ENCODE measurements around the gene EFNA5. TPM values are rescaled to one million over a fixed set of nuclear protein-coding genes. Genes with fewer than 3 reads are reported as not detected.
A peak's percentile ranks its signal among the peaks of the same experiment; 100 is the strongest.

Gene EFNA5
- total RNA-seq, 4 donors from 2014 or later, result 16.6 to 35.3 (median 19.3) TPM

DNA sequence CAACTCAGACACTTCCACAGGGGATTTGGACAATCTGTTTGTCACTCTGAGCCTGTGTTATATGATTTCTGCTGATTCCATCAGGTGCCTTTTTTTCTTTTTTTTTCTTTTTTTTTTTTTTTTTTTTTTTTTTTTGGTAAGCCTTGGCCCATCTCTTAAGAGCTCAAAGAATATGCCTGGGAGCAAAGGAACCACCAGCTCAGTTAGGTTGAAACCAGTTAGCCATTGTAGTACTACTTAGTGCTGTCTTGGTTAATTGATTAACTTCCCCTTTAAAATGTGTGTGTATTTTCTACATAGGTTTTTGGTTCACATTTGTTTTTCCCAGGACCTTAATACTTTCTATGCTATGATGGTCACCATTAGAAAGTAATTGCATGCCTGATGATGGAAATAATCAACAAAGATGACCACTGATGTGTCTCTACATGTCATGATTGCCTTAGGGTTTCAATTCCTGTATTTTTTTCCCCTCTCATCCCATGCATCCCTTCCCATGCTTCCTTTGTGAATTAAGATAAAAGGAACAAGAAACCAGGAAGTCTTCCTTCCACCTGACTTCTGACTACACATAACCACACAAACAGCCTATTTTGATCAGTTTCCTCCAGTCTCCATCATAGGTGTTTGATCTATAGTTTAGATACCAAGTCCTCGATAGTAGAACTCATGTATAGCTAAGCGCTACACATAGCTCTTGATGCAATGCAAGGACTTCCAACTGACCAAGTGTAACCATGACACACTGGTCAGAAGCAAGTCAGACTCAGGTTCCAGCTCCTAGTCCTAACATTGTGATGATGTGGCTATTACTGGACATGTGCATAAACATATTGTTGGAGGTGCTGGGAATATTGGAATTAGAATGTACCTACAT lies 306.1 kb downstream of the EFNA5 start:
- intact Hi-C loops (cut with DNase I; ENCODE audit: low total_unique reads), result no loop called here
- H3K4me3 ChIP-seq (ENCODE audit: low read depth, poor library complexity, severe bottlenecking), result no peak overlapping the region
- TF ChIP-seq, protein P1, sequence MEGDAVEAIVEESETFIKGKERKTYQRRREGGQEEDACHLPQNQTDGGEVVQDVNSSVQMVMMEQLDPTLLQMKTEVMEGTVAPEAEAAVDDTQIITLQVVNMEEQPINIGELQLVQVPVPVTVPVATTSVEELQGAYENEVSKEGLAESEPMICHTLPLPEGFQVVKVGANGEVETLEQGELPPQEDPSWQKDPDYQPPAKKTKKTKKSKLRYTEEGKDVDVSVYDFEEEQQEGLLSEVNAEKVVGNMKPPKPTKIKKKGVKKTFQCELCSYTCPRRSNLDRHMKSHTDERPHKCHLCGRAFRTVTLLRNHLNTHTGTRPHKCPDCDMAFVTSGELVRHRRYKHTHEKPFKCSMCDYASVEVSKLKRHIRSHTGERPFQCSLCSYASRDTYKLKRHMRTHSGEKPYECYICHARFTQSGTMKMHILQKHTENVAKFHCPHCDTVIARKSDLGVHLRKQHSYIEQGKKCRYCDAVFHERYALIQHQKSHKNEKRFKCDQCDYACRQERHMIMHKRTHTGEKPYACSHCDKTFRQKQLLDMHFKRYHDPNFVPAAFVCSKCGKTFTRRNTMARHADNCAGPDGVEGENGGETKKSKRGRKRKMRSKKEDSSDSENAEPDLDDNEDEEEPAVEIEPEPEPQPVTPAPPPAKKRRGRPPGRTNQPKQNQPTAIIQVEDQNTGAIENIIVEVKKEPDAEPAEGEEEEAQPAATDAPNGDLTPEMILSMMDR (IDR thresholded peaks at IDR 0.05), result no peak
- TF ChIP-seq POLR2A (IDR thresholded peaks at IDR 0.05), result no peak
- DNase-seq (ENCODE audit: low spot score in 2 of 2), result no peak
- 92 to 98% methylated on average over 2 of the region's 2 CpGs for WGBS, 2 donors

DNA sequence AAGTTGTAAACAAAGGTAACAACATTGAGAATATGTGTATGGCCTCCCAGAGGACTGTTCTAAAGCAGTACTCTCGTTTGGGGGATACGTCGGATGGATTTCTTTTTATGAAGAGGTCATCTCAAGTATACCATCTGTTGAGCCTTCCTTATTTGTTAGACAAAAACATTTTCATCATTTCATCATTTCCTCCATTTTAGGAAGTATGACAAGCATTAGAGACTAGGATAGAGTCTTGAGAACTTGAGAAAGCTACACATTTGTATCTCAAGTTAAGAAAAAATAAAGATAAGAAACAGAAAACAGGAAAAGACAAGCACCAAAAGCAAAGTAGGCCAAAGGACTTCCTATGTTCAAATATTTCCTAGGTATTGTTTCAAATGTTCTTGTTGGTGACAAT lies 307.0 kb downstream of the EFNA5 start:
- 90% methylated on average over 3 of the region's 3 CpGs for whole genome bisulfite sequencing, 2 donors
- no peak for DNase-seq (ENCODE audit: low spot score in 2 of 2)
- intact Hi-C loops (cut with DNase I; ENCODE audit: low total_unique reads), result no loop called here
- no peak for TF ChIP-seq POLR2A (IDR thresholded peaks at IDR 0.05)
- TF ChIP-seq, protein P1 (IDR thresholded peaks at IDR 0.05), result no peak
- no peak overlapping the region for H3K4me3 ChIP-seq (ENCODE audit: low read depth, poor library complexity, severe bottlenecking)

DNA sequence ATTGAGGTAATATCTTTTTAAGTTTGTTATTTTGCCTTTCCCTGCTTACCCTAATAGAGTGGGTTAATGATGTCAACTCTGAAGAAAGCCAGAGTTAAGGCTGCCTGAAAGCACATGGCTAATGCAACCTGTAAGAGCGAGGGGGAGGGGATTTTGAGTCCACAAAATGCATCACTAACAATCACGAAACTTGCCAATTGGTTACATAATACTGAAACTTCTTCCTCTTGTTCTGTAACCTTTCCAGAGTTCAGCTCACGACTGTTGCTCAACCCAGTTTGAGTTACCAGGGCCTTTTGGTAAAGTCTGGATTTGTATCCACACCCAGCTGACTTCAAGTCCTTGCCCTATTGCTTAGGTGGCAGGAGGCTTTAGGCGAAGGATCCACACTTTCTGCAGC lies 308.8 kb downstream of the EFNA5 start:
- H3K4me3 ChIP-seq (ENCODE audit: low read depth, poor library complexity, severe bottlenecking), result no peak overlapping the region
- 35 to 48% methylated on average over 4 of the region's 4 CpGs for WGBS, 2 donors
- TF ChIP-seq POLR2A (IDR thresholded peaks at IDR 0.05), result no peak
- TF ChIP-seq, protein P1 (IDR thresholded peaks at IDR 0.05), result no peak
- peak in 1 of 2 donors; percentile 76 for DNase-seq (ENCODE audit: low spot score in 2 of 2)
- intact Hi-C loops (cut with DNase I; ENCODE audit: low total_unique reads), result no loop called here

DNA sequence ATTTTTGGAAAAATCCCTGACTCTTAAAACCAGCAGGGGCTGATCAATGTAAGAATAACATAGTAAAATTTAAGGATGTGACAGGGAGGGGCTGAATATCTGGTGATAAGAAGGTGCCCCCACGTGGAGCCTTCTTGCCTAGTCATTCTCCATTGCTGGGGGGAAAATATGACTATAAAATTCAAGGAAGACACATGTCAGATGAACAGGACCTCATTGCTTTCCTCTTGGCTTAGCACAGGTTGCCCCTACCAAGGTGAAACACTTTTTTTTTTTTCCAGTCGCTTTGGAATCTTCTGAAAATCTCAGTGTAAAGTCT lies 310.9 kb downstream of the EFNA5 start:
- intact Hi-C loops (cut with DNase I; ENCODE audit: low total_unique reads), result no loop called here
- H3K4me3 ChIP-seq (ENCODE audit: low read depth, poor library complexity, severe bottlenecking), result no peak overlapping the region
- 42 to 43% methylated on average over 2 of the region's 2 CpGs for WGBS, 2 donors
- no peak for TF ChIP-seq POLR2A (IDR thresholded peaks at IDR 0.05)
- TF ChIP-seq, protein P1 (IDR thresholded peaks at IDR 0.05), result no peak
- DNase-seq (ENCODE audit: low spot score in 2 of 2), result no peak

DNA sequence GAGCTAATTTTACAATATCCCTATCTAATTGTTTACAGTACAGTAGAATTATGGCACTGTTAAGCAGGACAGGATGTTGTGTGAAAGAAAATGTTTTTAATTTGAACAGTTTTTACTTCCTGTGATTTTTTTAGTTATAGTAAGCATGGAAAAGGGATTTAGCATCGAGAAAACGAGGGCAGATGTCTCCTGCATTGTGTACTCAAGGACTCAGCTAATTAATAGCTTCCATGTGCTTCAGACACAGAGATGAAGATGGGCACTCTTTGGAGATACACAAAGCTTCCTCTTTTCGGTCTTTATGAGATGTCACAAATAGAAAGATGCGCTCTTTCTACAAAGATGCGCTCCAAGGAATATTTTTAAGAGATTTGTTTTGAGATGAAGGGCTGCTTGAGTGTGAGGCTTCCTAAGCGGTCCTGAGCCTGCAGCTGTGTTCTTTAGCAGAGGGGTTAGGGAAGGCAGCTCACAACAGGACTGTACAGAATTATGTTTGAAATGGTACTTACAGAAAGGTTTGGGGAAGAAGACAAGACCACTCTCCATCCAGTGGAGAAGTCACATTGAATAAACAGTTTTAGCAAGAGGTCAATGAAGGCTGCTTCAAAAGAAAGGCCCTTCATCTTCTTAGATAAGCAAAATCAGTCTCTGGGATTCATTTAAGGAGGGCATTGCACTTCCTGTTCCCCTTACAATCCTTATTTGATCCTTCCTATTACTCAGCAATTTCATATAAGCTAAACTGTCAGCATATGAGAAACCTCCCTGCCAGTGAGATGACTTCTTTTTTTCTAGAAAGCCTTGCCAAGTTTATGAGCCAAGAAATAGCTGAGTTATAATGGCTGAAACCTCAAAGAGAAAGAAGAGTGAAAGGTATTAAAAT lies 311.5 kb downstream of the EFNA5 start:
- intact Hi-C loops (cut with DNase I; ENCODE audit: low total_unique reads), result no loop called here
- TF ChIP-seq, protein P1 (IDR thresholded peaks at IDR 0.05), result no peak
- TF ChIP-seq POLR2A (IDR thresholded peaks at IDR 0.05), result no peak
- H3K4me3 ChIP-seq (ENCODE audit: low read depth, poor library complexity, severe bottlenecking), result no peak overlapping the region
- 63 to 68% methylated on average over 6 of the region's 6 CpGs for WGBS, 2 donors
- DNase-seq (ENCODE audit: low spot score in 2 of 2), result no peak

Data from lower leg skin (tissue), 4 donors.